GM18520 (cell line): ENCODE data around the gene ZMYM3.

Experiments
- ATAC-seq: cut with Tn5 transposase; IDR thresholded peaks from one replicate; pipeline ENCODE4 v1.9.1; 2021; ENCODE audit not compliant: unreplicated experiment

Gene ZMYM3

GRCh38 chrX:71253253-71254091 is 468 bp downstream of the ZMYM3 start:
- ATAC-seq, result no peak

DNA sequence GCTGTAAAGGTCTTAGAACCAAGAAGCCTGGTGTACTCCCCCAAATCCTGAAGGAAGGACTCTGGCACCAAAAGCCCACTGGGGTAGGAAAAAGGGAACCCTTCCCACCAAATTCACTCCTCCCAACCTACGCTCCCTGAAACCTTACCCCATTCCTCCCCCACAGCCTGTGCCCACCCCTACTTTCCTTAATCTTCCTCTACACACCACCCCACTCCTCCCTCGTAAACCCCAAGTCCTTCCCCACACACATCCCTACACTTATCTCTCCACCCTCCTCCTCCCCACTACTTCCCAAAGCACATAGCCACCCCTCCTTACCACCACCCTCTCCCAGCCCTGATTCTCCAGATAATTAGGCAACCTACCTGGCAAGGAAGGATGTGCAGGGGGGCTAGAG is 1.7 kb downstream of the ZMYM3 start:
- no peak for ATAC-seq

DNA sequence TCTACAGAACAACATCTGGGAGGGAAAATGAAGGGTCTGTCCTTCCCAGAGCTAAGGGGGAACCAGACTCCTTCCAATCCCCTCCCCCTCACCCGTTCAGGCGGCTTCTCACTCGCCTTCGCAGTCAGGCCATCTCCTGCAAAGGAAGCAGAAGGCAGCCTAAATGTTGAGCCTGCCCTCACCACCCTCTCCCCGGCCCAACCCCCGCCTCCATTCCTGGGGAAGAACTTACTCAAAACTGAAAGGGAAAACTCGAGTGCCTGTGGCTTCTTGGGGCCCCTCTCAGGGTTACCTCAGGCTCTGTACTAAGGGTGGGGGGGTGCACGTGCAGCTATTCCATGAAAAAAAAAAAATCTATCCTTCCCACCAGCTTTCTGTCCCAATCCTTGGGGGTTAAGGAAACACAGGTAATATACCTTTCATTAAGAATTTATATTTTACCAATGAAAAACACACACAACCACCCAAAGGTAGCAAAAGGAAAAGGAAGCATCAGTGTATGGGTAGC is 2.4 kb downstream of the ZMYM3 start:
- ATAC-seq, result no peak

DNA sequence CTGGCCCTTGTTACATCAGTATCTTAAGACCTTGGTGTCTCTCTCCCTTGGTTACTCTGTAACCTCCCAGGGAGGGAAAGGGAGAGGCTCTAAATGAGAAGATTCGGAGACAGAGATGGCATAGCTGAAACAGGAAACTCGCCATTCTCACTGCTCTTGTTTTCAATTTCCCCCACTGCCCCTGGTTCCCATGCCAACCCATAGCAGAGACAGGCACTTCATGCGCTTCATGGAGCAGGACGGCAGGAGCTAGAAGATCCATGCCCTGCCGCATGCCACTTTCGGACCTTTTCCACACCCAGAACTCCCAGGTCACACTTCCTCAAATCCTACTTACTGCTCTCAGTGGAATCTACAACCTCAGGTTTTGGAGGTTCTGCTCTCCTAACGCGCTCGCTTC is 3.1 kb downstream of the ZMYM3 start:
- no peak for ATAC-seq

- ATAC-seq, result no peak
Measured at GRCh38 chrX:71245159-71245558, 8.8 kb downstream of the ZMYM3 start.

DNA sequence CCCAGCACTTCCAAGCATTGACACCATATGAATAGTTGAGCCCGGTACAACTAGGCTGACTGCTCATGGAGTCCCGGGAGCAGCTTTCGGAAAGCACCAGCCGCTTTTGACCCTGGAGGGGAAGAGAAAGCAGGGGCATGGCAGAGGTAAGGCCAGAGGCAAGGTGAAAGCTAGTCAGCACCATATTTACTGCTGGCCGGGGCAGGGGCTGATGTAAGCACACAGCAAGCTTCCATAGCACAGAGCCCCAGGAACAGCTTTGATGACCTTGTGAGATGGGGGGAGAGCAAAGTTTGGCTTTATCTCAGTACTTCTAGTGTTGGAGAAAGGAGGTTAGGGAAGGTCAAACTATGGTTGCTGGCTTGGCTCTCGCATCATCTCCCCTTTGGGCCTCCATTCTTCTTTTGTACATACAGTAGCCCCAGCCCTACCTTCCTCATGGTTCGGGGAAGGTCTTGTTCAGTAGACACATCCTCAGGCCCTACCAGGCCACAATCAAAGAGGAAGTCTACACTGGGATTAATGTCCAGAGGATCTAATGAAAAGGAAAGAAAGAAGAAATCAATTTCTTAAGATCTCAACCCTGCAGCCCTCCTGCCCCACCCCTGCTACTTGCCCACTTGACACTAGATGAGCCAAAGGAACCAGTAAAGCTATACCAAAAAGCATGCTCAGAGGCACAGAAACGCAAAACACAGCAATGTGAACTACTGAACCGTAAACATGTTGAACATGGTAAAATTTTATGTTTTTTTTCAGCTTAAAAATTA is 9.4 kb downstream of the ZMYM3 start:
- no peak for ATAC-seq

- ATAC-seq, result no peak
Measured at GRCh38 chrX:71241301-71241700, 12.6 kb downstream of the ZMYM3 start.

GRCh38 chrX:71239781-71240180 is 14.2 kb downstream of the ZMYM3 start:
- no peak for ATAC-seq

- no peak for ATAC-seq
Measured at GRCh38 chrX:71236836-71237235, 17.1 kb downstream of the ZMYM3 start.

DNA sequence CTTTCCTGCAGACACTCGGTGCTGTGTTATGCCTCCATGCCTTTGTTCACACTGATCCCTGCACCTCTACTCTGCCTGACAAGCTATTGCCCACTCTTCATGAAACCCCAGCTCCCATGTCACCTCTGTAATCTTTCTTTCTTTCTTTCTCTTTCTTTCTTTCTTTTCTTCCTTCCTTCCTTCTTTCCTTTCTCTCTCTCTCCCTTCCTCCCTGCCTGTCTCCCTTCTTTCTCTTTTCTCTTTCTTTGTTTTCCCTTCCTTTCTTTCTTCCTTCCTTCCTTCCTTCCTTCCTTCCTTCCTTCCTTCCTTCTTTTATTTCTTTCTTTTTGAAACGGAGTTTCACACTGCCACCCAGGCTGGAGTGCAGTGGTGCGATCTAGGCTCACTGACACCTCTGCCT is 18.5 kb downstream of the ZMYM3 start:
- no peak for ATAC-seq

GRCh38 chrX:71228063-71228642 is 25.8 kb downstream of the ZMYM3 start:
- ATAC-seq, result no peak

GRCh38 chrX:71227370-71228062 is 26.4 kb downstream of the ZMYM3 start:
- ATAC-seq, result no peak

GRCh38 chrX:71225676-71226075 is 28.3 kb downstream of the ZMYM3 start:
- ATAC-seq, result no peak

GRCh38 chrX:71225009-71225408 is 28.9 kb downstream of the ZMYM3 start:
- no peak for ATAC-seq

DNA sequence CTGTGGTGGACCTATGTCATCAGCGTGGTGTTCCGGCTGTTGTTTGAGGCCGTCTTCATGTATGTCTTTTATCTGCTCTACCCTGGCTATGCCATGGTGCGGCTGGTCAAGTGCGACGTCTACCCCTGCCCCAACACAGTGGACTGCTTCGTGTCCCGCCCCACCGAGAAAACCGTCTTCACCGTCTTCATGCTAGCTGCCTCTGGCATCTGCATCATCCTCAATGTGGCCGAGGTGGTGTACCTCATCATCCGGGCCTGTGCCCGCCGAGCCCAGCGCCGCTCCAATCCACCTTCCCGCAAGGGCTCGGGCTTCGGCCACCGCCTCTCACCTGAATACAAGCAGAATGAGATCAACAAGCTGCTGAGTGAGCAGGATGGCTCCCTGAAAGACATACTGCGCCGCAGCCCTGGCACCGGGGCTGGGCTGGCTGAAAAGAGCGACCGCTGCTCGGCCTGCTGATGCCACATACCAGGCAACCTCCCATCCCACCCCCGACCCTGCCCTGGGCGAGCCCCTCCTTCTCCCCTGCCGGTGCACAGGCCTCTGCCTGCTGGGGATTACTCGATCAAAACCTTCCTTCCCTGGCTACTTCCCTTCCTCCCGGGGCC is 29.7 kb downstream of the ZMYM3 start:
- ATAC-seq, result no peak

GRCh38 chrX:71222929-71223328 is 31.0 kb downstream of the ZMYM3 start, which contains the start of gene GJB1:
Gene GJB1, plus strand, starts transcription at chrX:71223224. Its CDS starts 484 bp downstream, at chrX:71223708.
- ATAC-seq, result no peak

DNA sequence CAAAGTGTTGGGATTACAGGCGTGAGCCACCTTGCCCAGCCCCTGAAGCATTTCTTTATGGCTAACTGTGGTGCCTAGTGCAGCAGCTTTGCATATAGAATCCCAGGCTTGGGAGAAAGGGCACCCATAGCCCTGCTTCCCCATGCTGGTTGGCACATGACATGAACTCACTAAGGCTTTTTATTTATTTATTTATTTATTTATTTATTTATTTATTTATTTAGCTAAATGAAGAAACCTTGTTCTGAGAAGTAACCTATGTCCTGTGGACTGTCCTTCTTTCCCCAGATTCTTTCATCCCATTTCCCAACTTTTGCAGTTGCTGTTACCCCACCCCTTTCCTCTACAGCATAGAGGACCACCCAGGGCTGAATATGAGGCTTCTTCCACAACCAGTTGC is 32.8 kb downstream of the ZMYM3 start:
- no peak for ATAC-seq

DNA sequence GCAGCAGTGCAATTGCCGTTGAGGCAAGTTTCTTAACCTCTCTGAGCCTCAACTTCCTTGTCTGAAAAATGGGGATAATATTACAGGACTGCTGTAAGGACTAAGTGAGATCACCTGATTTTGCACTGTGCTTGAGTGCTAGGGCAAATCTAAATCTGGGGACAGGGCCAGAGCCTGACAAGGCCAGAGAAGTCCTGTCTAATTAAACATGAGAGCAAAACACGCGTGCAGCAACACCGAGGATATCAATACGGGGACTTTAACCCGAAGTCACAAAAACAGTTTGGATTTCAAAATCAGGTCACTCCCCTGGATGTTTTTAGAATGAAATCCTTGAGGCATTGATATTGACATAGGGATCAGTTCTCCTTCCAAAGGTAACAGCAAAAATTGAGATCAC is 36.6 kb downstream of the ZMYM3 start:
- no peak for ATAC-seq

DNA sequence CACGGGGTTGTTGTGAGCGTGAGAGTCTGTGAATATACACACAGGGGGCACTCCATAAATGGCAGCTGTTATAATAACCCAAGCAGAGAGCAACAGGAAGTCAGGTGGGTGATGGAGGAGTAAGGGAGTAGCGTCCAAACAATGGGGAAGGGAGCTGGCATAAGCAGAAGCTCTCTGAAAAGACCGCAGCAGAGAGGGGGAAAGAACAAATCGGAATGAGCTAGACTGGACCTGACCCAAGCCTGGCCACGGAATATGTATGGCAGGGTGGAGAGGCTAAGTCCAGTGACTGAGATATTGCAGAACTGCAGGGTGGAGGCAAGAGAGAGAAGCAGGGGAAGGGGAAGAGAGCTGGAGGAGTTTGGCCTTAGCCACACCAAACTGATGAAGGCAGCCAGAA is 37.5 kb downstream of the ZMYM3 start:
- ATAC-seq, result no peak

- no peak for ATAC-seq
Measured at GRCh38 chrX:71215338-71215912, 38.5 kb downstream of the ZMYM3 start.
